ENCODE results near the gene DVL1. TPM values are rescaled to one million over a fixed set of nuclear protein-coding genes. Genes with fewer than 3 reads are reported as not detected.

Gene DVL1
- total RNA-seq, 4 donors from 2014 or later, result 84.4 to 174 (median 88.9) TPM

DNA sequence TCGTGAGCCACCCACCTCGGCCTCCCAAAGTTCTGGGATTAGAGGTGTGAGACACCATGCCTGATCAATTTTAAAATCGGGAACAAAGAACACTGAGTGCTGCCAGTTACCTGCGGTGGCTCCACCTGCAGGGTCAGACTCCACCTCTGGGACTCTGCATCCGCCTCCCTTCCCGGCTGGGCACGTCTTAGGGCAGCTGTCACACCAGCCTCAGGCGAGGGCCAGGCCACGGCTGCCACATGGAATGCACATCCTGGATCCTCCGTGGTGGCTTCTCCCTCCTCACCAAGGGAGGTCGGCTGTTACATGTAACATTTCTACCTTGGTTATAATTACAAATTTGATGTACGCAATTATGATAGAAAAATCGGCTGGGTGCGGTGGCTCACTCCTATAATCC is 15.0 kb upstream of the DVL1 start:
- WGBS, 2 donors (ENCODE audit: low coverage in 1 of 2), result 95% methylated on average over 4 of the region's 14 CpGs; no CpG with 5 or more reads in 1 of the 2 donors
- no peak for ATAC-seq
- Histone ChIP-seq H3K36me3 (no peaks in the 10 kb centered on the region), H3K9me3 (no peaks in the 10 kb centered on the region), H3K27ac (no peak overlapping the region), H3K27me3 (peaks cover 4% of the 10 kb centered on the region), H3K4me1 (peaks cover 0 to 31% (median 6%) of the 10 kb centered on the region in 3 donors), H3K4me3 (no peak overlapping the region)
- TF ChIP-seq EP300 (IDR thresholded peaks at IDR 0.05) (no peak), POLR2A (IDR thresholded peaks at IDR 0.05) (no peak)

DNA sequence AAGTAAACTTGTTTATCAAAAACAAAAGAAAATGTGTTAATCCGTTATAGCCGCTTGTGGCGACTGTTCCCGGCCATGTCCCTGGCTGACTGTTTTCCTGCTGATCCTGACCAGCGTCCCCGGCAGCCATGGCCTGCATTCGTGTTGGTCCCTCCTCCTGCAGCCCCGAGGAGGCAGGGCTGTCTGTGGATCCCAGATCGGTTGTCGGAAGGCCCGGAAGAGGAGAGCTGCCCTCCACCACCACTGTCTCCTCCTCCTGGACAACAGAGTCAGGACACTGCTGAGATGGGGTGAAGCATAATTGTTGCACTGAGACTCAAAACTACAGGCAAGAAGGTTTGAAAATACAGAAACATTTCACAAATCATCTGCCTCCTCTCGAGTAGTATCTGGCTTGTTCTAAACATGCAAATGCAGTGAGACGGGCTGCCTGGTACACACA is 12.8 kb upstream of the DVL1 start:
- H3K27ac ChIP-seq, result peak overlapping the region in 3 of 4 donors; percentile 40 to 87 (median 72)
- H3K4me1 ChIP-seq, result peaks cover 0 to 51% (median 6%) of the 10 kb centered on the region in 3 donors
- peaks cover 26% of the 10 kb centered on the region for H3K27me3 ChIP-seq
- no peaks in the 10 kb centered on the region for H3K36me3 ChIP-seq
- peak; percentile 46 for ATAC-seq
- TF ChIP-seq, protein P1, sequence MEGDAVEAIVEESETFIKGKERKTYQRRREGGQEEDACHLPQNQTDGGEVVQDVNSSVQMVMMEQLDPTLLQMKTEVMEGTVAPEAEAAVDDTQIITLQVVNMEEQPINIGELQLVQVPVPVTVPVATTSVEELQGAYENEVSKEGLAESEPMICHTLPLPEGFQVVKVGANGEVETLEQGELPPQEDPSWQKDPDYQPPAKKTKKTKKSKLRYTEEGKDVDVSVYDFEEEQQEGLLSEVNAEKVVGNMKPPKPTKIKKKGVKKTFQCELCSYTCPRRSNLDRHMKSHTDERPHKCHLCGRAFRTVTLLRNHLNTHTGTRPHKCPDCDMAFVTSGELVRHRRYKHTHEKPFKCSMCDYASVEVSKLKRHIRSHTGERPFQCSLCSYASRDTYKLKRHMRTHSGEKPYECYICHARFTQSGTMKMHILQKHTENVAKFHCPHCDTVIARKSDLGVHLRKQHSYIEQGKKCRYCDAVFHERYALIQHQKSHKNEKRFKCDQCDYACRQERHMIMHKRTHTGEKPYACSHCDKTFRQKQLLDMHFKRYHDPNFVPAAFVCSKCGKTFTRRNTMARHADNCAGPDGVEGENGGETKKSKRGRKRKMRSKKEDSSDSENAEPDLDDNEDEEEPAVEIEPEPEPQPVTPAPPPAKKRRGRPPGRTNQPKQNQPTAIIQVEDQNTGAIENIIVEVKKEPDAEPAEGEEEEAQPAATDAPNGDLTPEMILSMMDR (IDR thresholded peaks at IDR 0.05), result peak in 1 of 4 experiments; percentile 22
- TF ChIP-seq POLR2AphosphoS5 (IDR thresholded peaks at IDR 0.05) (no peak), EP300 (IDR thresholded peaks at IDR 0.05) (no peak)
- 20 to 25% methylated on average over 2 to 6 of the region's 13 CpGs for WGBS, 2 donors (ENCODE audit: low coverage in 1 of 2)
- H3K4me3 ChIP-seq, result no peak overlapping the region
- no peaks in the 10 kb centered on the region for H3K9me3 ChIP-seq

DNA sequence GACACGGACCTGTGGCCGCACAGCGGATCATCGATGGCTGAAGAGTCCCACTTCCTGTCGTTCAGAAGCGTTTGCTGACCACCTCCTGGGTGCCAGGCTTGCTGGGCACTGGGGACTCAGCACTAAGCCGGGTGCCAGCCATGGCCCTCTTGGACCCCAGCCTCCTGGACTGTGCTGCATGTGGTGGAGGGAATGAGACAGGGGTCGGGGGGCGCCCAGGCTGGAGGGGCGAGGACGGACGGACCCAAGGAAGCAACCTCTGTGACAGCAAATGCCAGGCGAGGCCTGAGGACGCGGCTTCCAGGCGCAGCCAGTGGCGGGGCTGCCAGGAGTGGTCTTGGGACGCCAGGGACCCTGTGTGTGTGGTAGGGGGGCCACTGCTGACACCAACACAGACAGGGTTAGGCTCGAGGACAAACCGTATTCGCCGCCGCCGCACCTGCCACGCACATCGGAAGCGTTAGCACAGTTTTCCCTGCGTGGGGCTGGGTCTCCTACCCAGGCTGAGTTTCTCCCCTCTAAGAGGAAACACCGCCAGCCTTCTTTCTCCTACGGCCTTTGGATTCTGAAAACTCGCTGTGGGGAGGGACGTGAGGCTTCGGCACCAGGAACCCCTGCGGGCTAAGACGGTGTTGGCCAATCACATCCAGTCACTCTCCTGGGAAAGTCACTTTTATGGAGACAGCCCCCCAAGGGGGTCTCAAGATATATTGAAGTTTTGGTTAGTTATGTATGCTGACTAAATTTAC is 12.2 kb upstream of the DVL1 start:
- peaks cover 0 to 57% (median 6%) of the 10 kb centered on the region in 3 donors for H3K4me1 ChIP-seq
- TF ChIP-seq POLR2A (IDR thresholded peaks at IDR 0.05) (no peak), POLR2AphosphoS5 (IDR thresholded peaks at IDR 0.05) (no peak)
- no peak for ATAC-seq
- 40 to 74% methylated on average over 1 to 18 of the region's 35 CpGs for WGBS, 2 donors (ENCODE audit: low coverage in 1 of 2)
- H3K4me3 ChIP-seq, result no peak overlapping the region
- no peaks in the 10 kb centered on the region for H3K36me3 ChIP-seq
- H3K9me3 ChIP-seq, result no peaks in the 10 kb centered on the region
- peaks cover 32% of the 10 kb centered on the region for H3K27me3 ChIP-seq
- H3K27ac ChIP-seq, result peak overlapping the region in 3 of 4 donors; percentile 40 to 87 (median 72)

DNA sequence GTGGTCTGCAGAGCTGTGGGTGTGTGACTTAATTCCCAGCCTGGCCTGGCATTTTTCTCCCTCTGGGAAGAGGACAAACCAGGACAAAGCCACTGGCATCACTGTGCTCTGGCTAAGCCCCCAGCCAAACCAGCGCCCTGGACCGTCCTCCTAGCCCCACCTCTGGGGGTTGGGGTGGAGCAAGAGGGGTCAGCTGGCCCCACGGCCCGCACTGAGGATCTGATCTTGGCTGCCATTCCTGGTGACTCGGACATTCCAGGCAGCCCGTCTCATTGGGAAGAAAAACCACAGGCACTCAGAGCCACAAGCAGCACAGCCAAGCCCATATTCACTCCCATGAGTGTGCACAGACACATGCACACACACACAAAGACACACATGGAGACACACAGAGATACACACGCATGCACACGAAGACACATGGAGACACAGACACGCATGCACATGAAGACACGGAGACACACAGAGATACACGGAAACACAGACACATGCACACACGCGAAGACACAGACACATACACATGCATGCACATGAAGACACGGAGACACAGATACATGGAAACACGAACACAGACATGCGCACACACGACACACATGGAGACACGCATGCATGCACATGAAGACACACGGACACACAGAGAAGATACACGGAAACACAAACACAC is 11.4 kb upstream of the DVL1 start:
- Histone ChIP-seq H3K4me3 (no peak overlapping the region), H3K36me3 (no peaks in the 10 kb centered on the region), H3K9me3 (no peaks in the 10 kb centered on the region), H3K27ac (peak overlapping the region in 3 of 4 donors; percentile 87 to 92 (median 89)), H3K27me3 (peaks cover 40% of the 10 kb centered on the region), H3K4me1 (peaks cover 0 to 65% (median 9%) of the 10 kb centered on the region in 3 donors)
- peak; percentile 72 for ATAC-seq
- TF ChIP-seq POLR2AphosphoS5 (IDR thresholded peaks at IDR 0.05) (peak; percentile 21), POLR2A (IDR thresholded peaks at IDR 0.05) (no peak)
- 75 to 81% methylated on average over 8 to 14 of the region's 20 CpGs for WGBS, 2 donors (ENCODE audit: low coverage in 1 of 2)

- WGBS, 2 donors (ENCODE audit: low coverage in 1 of 2), result 13% methylated on average over 4 of the region's 28 CpGs; no CpG with 5 or more reads in 1 of the 2 donors
- Histone ChIP-seq H3K9me3 (no peaks in the 10 kb centered on the region), H3K4me1 (peaks cover 0 to 73% (median 17%) of the 10 kb centered on the region in 3 donors), H3K4me3 (no peak overlapping the region), H3K27me3 (peaks cover 48% of the 10 kb centered on the region), H3K36me3 (no peaks in the 10 kb centered on the region), H3K27ac (peak overlapping the region; percentile 16 to 92 (median 88))
- ATAC-seq, result peak; percentile 13
- TF ChIP-seq EP300 (IDR thresholded peaks at IDR 0.05) (no peak), POLR2A (IDR thresholded peaks at IDR 0.05) (no peak), POLR2AphosphoS5 (IDR thresholded peaks at IDR 0.05) (no peak)
- TF ChIP-seq, protein P1 (IDR thresholded peaks at IDR 0.05), result no peak
These were observed 10.6 kb upstream of the DVL1 start for GRCh38 chr1:1359664-1360468.

- Histone ChIP-seq H3K27me3 (peaks cover 54% of the 10 kb centered on the region), H3K4me3 (no peak overlapping the region), H3K36me3 (peaks cover 0 to 3% of the 10 kb centered on the region in 2 donors), H3K27ac (peak overlapping the region in 3 of 4 donors; percentile 87 to 92 (median 89)), H3K4me1 (peaks cover 0 to 79% (median 20%) of the 10 kb centered on the region in 3 donors), H3K9me3 (no peaks in the 10 kb centered on the region)
- no peak for ATAC-seq
- WGBS, 2 donors (ENCODE audit: low coverage in 1 of 2), result 20 to 49% methylated on average over 1 to 2 of the region's 6 CpGs
- TF ChIP-seq POLR2A (IDR thresholded peaks at IDR 0.05) (no peak), POLR2AphosphoS5 (IDR thresholded peaks at IDR 0.05) (no peak), EP300 (IDR thresholded peaks at IDR 0.05) (no peak)
- TF ChIP-seq, protein P1 (IDR thresholded peaks at IDR 0.05), result no peak
These were observed 10.1 kb upstream of the DVL1 start for GRCh38 chr1:1359308-1359663.
